ENCODE measurements around the gene CKAP2L.
A peak's percentile ranks its signal among the peaks of the same experiment; 100 is the strongest.

Gene CKAP2L

DNA sequence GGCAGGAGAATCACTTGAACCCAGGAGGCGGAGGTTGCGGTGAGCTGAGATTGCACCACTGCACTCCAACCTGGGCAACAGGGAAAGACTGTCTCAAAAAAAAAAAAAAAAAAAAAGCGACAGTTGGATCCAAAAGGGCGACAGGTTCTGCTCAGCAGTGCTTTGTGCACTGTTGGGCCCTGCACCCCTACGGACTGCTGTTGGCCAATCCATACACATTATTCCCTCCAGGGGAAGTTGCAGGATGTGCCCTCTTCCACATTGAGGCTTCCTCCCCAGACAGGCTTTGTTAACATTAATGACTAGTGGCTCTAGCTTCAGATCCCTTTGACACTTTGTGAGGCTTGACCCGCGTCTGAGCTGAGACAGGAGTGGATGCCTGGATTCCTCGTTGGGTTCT, 34.2 kb downstream of the CKAP2L start:
- no peak for DNase-seq (ENCODE audit: low read depth)
- H3K4me3 ChIP-seq (ENCODE audit: low read depth, low read length), result no peak overlapping the region
- TF ChIP-seq, protein P1, sequence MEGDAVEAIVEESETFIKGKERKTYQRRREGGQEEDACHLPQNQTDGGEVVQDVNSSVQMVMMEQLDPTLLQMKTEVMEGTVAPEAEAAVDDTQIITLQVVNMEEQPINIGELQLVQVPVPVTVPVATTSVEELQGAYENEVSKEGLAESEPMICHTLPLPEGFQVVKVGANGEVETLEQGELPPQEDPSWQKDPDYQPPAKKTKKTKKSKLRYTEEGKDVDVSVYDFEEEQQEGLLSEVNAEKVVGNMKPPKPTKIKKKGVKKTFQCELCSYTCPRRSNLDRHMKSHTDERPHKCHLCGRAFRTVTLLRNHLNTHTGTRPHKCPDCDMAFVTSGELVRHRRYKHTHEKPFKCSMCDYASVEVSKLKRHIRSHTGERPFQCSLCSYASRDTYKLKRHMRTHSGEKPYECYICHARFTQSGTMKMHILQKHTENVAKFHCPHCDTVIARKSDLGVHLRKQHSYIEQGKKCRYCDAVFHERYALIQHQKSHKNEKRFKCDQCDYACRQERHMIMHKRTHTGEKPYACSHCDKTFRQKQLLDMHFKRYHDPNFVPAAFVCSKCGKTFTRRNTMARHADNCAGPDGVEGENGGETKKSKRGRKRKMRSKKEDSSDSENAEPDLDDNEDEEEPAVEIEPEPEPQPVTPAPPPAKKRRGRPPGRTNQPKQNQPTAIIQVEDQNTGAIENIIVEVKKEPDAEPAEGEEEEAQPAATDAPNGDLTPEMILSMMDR (IDR thresholded peaks at IDR 0.05; ENCODE audit: low read depth, low read length), result no peak
- no peak for TF ChIP-seq MYC (IDR thresholded peaks at IDR 0.05; ENCODE audit: low read depth, low read length)
- TF ChIP-seq POLR2A (IDR thresholded peaks at IDR 0.05; ENCODE audit: extremely low read depth, insufficient read length), result no peak
- TF ChIP-seq, protein P2, sequence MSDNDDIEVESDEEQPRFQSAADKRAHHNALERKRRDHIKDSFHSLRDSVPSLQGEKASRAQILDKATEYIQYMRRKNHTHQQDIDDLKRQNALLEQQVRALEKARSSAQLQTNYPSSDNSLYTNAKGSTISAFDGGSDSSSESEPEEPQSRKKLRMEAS (IDR thresholded peaks at IDR 0.05; ENCODE audit: low read depth, low read length), result no peak

DNA sequence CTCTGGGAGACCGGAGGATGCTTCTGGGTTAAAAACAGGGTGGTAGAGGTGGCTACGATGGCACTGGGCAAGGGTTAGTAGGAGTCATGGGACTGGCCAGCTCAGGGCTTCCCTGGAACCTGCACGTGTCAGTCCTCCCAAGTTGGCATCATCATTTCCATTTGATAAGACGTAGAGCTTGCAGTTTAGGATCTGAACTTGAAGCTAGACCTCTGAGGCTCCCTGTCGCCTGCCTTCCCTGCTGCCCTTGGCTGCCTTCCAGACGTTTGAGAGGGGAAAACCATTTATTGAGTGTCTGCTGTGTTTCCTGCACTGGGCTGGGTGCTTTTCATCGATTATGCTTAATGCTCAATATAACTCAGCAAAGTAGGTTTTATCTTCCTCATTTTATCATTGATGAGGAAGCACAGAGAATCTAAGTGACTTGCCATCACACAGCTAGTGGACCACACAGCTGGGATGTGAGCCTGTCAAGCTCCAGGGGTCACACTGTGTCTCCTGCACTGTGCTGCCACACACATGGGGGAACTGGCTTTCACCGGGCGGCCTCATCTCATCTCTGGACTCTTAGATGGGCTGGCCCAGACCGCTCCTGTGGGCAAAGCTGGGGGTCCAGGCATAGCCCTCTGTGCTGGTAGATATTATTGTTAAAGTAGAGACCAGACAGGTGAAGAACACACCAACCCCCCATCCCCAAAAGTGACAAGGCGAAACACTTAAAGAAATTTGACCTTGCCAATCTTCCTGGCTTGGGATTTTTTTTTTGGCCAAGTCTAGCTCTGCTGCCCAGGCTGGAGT, 35.8 kb downstream of the CKAP2L start:
- no peak overlapping the region for H3K4me3 ChIP-seq (ENCODE audit: low read depth, low read length)
- TF ChIP-seq, protein P2 (IDR thresholded peaks at IDR 0.05; ENCODE audit: low read depth, low read length), result no peak
- TF ChIP-seq, protein P1 (IDR thresholded peaks at IDR 0.05; ENCODE audit: low read depth, low read length), result no peak
- TF ChIP-seq MYC (IDR thresholded peaks at IDR 0.05; ENCODE audit: low read depth, low read length) (no peak), POLR2A (IDR thresholded peaks at IDR 0.05; ENCODE audit: extremely low read depth, insufficient read length) (no peak)
- no peak for DNase-seq (ENCODE audit: low read depth)

DNA sequence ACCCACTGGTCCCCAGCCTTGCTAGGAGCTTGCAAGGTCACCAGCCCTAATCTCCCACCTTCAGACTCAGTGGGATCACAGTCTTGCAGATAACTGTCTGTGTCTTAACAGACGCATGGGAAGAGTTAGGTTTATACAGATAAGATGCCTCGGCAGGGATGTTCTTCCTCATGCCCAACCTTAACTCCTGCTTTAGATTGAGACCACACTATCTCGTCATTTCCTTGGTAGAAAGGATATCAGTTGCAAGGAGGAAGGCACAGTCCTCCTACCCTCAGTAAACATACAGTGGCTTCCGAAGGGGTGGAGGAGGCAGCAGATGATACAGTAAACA, 36.4 kb downstream of the CKAP2L start:
- no peak for DNase-seq (ENCODE audit: low read depth)
- TF ChIP-seq, protein P2 (IDR thresholded peaks at IDR 0.05; ENCODE audit: low read depth, low read length), result no peak
- TF ChIP-seq POLR2A (IDR thresholded peaks at IDR 0.05; ENCODE audit: extremely low read depth, insufficient read length) (no peak), MYC (IDR thresholded peaks at IDR 0.05; ENCODE audit: low read depth, low read length) (no peak)
- TF ChIP-seq, protein P1 (IDR thresholded peaks at IDR 0.05; ENCODE audit: low read depth, low read length), result no peak
- H3K4me3 ChIP-seq (ENCODE audit: low read depth, low read length), result no peak overlapping the region

GRCh38 chr2:112727276-112728028, 37.0 kb downstream of the CKAP2L start:
- no peak overlapping the region for H3K4me3 ChIP-seq (ENCODE audit: low read depth, low read length)
- no peak for TF ChIP-seq MYC (IDR thresholded peaks at IDR 0.05; ENCODE audit: low read depth, low read length)
- TF ChIP-seq POLR2A (IDR thresholded peaks at IDR 0.05; ENCODE audit: extremely low read depth, insufficient read length), result no peak
- TF ChIP-seq, protein P2 (IDR thresholded peaks at IDR 0.05; ENCODE audit: low read depth, low read length), result no peak
- TF ChIP-seq, protein P1 (IDR thresholded peaks at IDR 0.05; ENCODE audit: low read depth, low read length), result no peak
- DNase-seq (ENCODE audit: low read depth), result no peak

DNA sequence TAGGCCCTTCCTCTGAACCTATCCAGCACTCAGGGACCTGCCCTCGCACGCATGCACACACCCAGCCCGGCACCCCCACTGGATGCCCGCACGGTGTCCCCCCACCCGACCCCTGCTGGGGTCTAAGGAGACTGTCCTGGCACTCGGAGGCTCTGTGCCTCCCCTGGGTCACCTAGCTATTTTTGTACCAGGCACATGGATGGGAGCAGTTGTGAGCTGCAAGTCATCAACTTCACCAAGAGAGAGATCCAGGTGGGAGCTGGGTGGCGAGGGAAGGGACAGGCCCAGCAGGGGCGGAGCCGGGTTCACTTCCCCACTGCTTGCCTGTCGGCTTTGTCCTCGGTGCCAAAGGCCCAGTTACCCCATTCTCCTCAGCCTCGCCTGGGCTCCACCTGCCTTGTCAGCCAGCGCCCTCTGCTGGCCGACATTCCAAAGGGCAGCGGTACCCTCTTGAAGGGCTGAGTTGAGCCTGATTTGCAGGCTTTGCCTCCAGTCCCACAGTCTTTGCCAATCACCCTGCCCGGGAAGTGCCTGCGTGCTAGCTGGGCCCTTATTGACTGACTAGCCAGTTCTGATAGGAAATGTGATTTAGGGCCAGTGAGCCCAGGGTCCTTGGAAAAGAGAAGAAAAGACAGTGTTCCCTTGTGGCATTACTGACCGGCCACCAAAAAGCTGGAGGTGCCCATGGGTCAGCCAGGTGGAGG, 37.8 kb downstream of the CKAP2L start:
- peak; percentile 97 for DNase-seq (ENCODE audit: low read depth)
- TF ChIP-seq POLR2A (IDR thresholded peaks at IDR 0.05; ENCODE audit: extremely low read depth, insufficient read length), result no peak
- TF ChIP-seq, protein P1 (IDR thresholded peaks at IDR 0.05; ENCODE audit: low read depth, low read length), result peak; percentile 98
- TF ChIP-seq MYC (IDR thresholded peaks at IDR 0.05; ENCODE audit: low read depth, low read length), result peak; percentile 25; the same call in 1 of the 2 replicates
- TF ChIP-seq, protein P2 (IDR thresholded peaks at IDR 0.05; ENCODE audit: low read depth, low read length), result peak; percentile 64
- H3K4me3 ChIP-seq (ENCODE audit: low read depth, low read length), result no peak overlapping the region

Measured in NB4 (cell line).